ENCODE results near the gene ADAMTS8. TPM values are rescaled to one million over a fixed set of nuclear protein-coding genes. Genes with fewer than 3 reads are reported as not detected.

ADAMTS8 gene
- total and polyA plus RNA-seq, 9 of the 15 experiments (the other 6 are each of a cell fraction or from before 2014, with no cell fraction given), result not detected

DNA sequence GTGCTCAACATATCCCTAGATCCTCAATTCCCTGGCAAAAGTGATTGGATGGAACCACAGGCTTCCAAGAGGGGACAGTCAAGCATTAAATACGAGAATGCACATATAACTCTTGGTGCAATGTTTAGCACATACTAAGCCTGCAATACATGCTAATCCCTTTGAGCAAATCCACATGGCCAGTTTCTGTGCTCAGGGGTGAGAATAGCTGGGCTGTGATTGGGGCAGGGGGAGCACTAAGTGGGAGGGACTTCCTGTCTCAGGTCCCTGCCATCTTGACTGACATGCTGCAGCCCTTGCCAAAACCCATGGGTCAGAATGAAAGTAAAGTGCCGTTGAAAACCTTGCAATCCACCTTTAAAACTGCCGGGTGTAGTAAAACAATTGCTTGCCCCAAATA is 17.4 kb upstream of the ADAMTS8 start:
- Histone ChIP-seq H3K79me2 (ENCODE audit: control insufficient read depth, insufficient read depth, low read length) (no peaks in the 10 kb centered on the region), H3K27ac (ENCODE audit: extremely low read depth, low read depth, low read length) (no peak overlapping the region), H3K4me1 (replicated peaks in 1 of 2; ENCODE audit: control insufficient read depth in 2 of 2, insufficient read depth in 2 of 2, low read length in 2 of 2) (peaks cover 0 to 7% of the 10 kb centered on the region in 2 experiments; a peak in 1 of 5 replicates), H2AFZ (ENCODE audit: low read depth, low read length) (no peak overlapping the region), H3K4me2 (ENCODE audit: insufficient read depth, low read length) (no peak overlapping the region), H3K9me1 (ENCODE audit: control insufficient read depth, insufficient read depth, low read length) (no peaks in the 10 kb centered on the region), H4K20me1 (replicated peaks; ENCODE audit: control insufficient read depth, insufficient read depth, low read length) (no peaks in the 10 kb centered on the region), H3K9me3 (replicated peaks; ENCODE audit: control insufficient read depth, insufficient read depth, low read depth, low read length) (no peaks in the 10 kb centered on the region), H3K9ac (ENCODE audit: insufficient read depth in 1 of 2, low read depth in 2 of 2, low read length in 2 of 2) (no peak overlapping the region), H3K36me3 (ENCODE audit: control insufficient read depth, insufficient read depth, low read length) (no peaks in the 10 kb centered on the region), H3K27me3 (ENCODE audit: control insufficient read depth in 2 of 2, insufficient read depth in 2 of 2, low read length in 2 of 2) (peaks cover 0 to 19% of the 10 kb centered on the region in 2 experiments; a peak in 2 of 5 replicates), H3K4me3 (no peak overlapping the region)
- WGBS (ENCODE audit: insufficient coverage, low coverage, missing lambda C conversion rate), result 0% methylated on average over 3 of the region's 3 CpGs
- in situ Hi-C loops (cut with MboI), result no loop called here
- POLR2A ChIA-PET, result interaction anchor here (0.6 kb wide), 1 partner anchor 66 kb away, joined by 3 read pairs; no protein-coding TSS in a partner anchor
- no peak for ATAC-seq
- TF ChIP-seq, protein P1, sequence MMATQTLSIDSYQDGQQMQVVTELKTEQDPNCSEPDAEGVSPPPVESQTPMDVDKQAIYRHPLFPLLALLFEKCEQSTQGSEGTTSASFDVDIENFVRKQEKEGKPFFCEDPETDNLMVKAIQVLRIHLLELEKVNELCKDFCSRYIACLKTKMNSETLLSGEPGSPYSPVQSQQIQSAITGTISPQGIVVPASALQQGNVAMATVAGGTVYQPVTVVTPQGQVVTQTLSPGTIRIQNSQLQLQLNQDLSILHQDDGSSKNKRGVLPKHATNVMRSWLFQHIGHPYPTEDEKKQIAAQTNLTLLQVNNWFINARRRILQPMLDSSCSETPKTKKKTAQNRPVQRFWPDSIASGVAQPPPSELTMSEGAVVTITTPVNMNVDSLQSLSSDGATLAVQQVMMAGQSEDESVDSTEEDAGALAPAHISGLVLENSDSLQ (IDR thresholded peaks at IDR 0.05), result peak; percentile 39
- TF ChIP-seq HLTF (IDR thresholded peaks at IDR 0.05), result no peak
- CTCF ChIA-PET (ENCODE audit: low intra/inter-chr PET ratio), result no interaction called here
- FAIRE-seq, result no peak
- no TSS peak for BruUV-seq (replicated peaks)
- intact Hi-C loops (cut with micrococcal nuclease), result no loop called here
- DNase-seq (ENCODE audit: extremely low read depth in 1 of 4, low spot score in 3 of 4), result no peak

DNA sequence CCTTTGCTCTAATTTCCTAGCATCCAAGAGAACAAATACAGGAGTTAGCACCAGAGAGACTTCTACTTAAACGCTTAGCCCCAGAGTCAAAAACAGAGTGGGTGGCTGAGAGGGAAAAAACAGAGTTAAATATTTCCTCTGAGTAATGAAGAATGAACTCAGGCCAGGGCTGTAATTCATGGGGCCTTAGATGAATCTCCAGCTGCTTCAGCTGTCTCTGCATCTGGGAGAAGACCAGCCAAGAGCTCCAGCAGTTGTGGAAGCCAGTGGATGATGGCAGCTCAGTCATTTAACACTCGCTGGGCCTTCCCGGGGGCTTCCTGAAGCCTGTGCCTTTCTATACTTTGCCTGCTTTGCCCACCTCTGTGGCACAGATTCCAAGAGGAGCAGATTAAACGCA is 14.3 kb upstream of the ADAMTS8 start:
- 0 out of 2 replicates have a peak, but pooled peaks cover 4% of the 10 kb centered on the region for H4K20me1 ChIP-seq (replicated peaks; ENCODE audit: control insufficient read depth, insufficient read depth, low read length)
- TF ChIP-seq TRIM24 (IDR thresholded peaks at IDR 0.05) (no peak), CREM (IDR thresholded peaks at IDR 0.05; ENCODE audit: low read depth) (no peak), SP2 (IDR thresholded peaks at IDR 0.05; ENCODE audit: extremely low read depth, low read depth, low read length, poor library complexity, severe bottlenecking) (no peak), PHB2 (IDR thresholded peaks at IDR 0.05; ENCODE audit: low read depth) (no peak), CC2D1A (IDR thresholded peaks at IDR 0.05) (no peak), EHMT2 (IDR thresholded peaks at IDR 0.05) (no peak)
- TF ChIP-seq, protein P2, sequence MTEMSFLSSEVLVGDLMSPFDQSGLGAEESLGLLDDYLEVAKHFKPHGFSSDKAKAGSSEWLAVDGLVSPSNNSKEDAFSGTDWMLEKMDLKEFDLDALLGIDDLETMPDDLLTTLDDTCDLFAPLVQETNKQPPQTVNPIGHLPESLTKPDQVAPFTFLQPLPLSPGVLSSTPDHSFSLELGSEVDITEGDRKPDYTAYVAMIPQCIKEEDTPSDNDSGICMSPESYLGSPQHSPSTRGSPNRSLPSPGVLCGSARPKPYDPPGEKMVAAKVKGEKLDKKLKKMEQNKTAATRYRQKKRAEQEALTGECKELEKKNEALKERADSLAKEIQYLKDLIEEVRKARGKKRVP (CRISPR knock-in tag; IDR thresholded peaks at IDR 0.05), result no peak
- TF ChIP-seq, protein P3, sequence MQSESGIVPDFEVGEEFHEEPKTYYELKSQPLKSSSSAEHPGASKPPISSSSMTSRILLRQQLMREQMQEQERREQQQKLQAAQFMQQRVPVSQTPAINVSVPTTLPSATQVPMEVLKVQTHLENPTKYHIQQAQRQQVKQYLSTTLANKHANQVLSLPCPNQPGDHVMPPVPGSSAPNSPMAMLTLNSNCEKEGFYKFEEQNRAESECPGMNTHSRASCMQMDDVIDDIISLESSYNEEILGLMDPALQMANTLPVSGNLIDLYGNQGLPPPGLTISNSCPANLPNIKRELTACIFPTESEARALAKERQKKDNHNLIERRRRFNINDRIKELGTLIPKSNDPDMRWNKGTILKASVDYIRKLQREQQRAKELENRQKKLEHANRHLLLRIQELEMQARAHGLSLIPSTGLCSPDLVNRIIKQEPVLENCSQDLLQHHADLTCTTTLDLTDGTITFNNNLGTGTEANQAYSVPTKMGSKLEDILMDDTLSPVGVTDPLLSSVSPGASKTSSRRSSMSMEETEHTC (IDR thresholded peaks at IDR 0.05), result no peak
- ChIA-PET POLR2A (interaction anchor here (1.3 kb wide), 1 partner anchor 419 kb away, joined by 5 read pairs; no protein-coding TSS in a partner anchor), CTCF (ENCODE audit: low intra/inter-chr PET ratio) (no interaction called here)
- no peak overlapping the region for H2AFZ ChIP-seq (ENCODE audit: low read depth, low read length)
- no peaks in the 10 kb centered on the region for H3K9me3 ChIP-seq (replicated peaks; ENCODE audit: control insufficient read depth, insufficient read depth, low read depth, low read length)
- 0% methylated on average over 4 of the region's 4 CpGs for WGBS (ENCODE audit: insufficient coverage, low coverage, missing lambda C conversion rate)
- no peak overlapping the region for H3K27ac ChIP-seq (ENCODE audit: extremely low read depth, low read depth, low read length)
- H3K27me3 ChIP-seq (ENCODE audit: control insufficient read depth in 2 of 2, insufficient read depth in 2 of 2, low read length in 2 of 2), result peaks cover 1 to 20% of the 10 kb centered on the region in 2 experiments; a peak in 3 of 5 replicates
- H3K4me2 ChIP-seq (ENCODE audit: insufficient read depth, low read length), result no peak overlapping the region
- in situ Hi-C loops (cut with MboI), result no loop called here
- no peaks in the 10 kb centered on the region for H3K4me1 ChIP-seq (replicated peaks in 1 of 2; ENCODE audit: control insufficient read depth in 2 of 2, insufficient read depth in 2 of 2, low read length in 2 of 2)
- H3K9me1 ChIP-seq (ENCODE audit: control insufficient read depth, insufficient read depth, low read length), result no peaks in the 10 kb centered on the region
- H3K9ac ChIP-seq (ENCODE audit: insufficient read depth in 1 of 2, low read depth in 2 of 2, low read length in 2 of 2), result no peak overlapping the region
- H3K36me3 ChIP-seq (ENCODE audit: control insufficient read depth, insufficient read depth, low read length), result no peaks in the 10 kb centered on the region
- FAIRE-seq (no peak), ATAC-seq (no peak), DNase-seq (ENCODE audit: extremely low read depth in 1 of 4, low spot score in 3 of 4) (no peak)
- intact Hi-C loops (cut with micrococcal nuclease), result no loop called here
- no peaks in the 10 kb centered on the region for H3K79me2 ChIP-seq (ENCODE audit: control insufficient read depth, insufficient read depth, low read length)
- H3K4me3 ChIP-seq, result no peak overlapping the region
- no TSS peak for BruUV-seq (replicated peaks)
